Panc1 (cell line): ENCODE measurements around the gene ALG5. TPM values are rescaled to one million over a fixed set of nuclear protein-coding genes. Genes with fewer than 3 reads are reported as not detected.

ENCODE experiments used
- ATAC-seq: fragments of 200-7000 bp; cut with Tn5 transposase; 2 replicates; pipeline ENCODE4 v1.9.1; 2020; ENCODE audit warnings: mild to moderate bottlenecking, moderate library complexity
- BruUV-seq: library from RNA; stranded (reverse); fragments of 400-500 nt; replicated peaks from 2 replicates; lab custom pipeline; 2021; lab: Mats Ljungman, UMichigan
- CTCF ChIA-PET: fragments of 300-600 bp; sonication (Branson Sonifier 250); formaldehyde crosslinking; loops from one replicate; lab custom pipeline; 2022; ENCODE audit warnings: antibody characterized with exemption; lab: Charles Lee
- POLR2A ChIA-PET: fragments of 300-600 bp; sonication (Branson Sonifier 250); formaldehyde crosslinking; loops from one replicate; lab custom pipeline; 2022; ENCODE audit warnings: antibody characterized with exemption; lab: Charles Lee
- DNase-seq: peaks from one replicate; pipeline ENCODE4 v3.0.0-alpha.2; 2010; ENCODE audit warnings: low read depth, low spot score
- H3K27ac ChIP-seq: 2 replicates; pipeline ENCODE4 v1.5.1; 2011; ENCODE audit warnings: mild to moderate bottlenecking, low read length, inconsistent platforms
- H3K27me3 ChIP-seq: fragments of 200-500 bp; sonication (Bioruptor generic); 2 replicates; pipeline ENCODE4 v1.6.0; 2014; ENCODE audit warnings: low read length, inconsistent platforms; ENCODE audit not compliant: control insufficient read depth, insufficient read depth
- H3K36me3 ChIP-seq: fragments of 200-500 bp; sonication (Bioruptor generic); 2 replicates; pipeline ENCODE4 v1.5.1; 2014; ENCODE audit warnings: inconsistent platforms, mild to moderate bottlenecking, low read length, moderate library complexity; ENCODE audit not compliant: control insufficient read depth, insufficient read depth
- H3K4me1 ChIP-seq: 2 replicates; pipeline ENCODE4 v1.5.1; 2011; ENCODE audit warnings: inconsistent platforms, mild to moderate bottlenecking, low read length, moderate library complexity; ENCODE audit not compliant: control insufficient read depth, insufficient read depth
- H3K4me3 ChIP-seq, 2 experiments: 2 replicates each; pipeline ENCODE4 v1.5.1; 2011 to 2012; ENCODE audit warnings: low read depth in 2 of 2, low read length in 2 of 2, mild to moderate bottlenecking in 2 of 2, inconsistent platforms in 1 of 2, moderate library complexity in 1 of 2
- H3K9me3 ChIP-seq: fragments of 200-500 bp; sonication (Bioruptor generic); 2 replicates; pipeline ENCODE4 v1.5.1; 2014; ENCODE audit warnings: low read depth, mild to moderate bottlenecking, inconsistent platforms, low read length, moderate library complexity; ENCODE audit not compliant: control insufficient read depth, insufficient read depth
- POLR2AphosphoS5 ChIP-seq: IDR thresholded peaks from 2 replicates; pipeline ENCODE4 v1.6.1; 2012; ENCODE audit warnings: mild to moderate bottlenecking, low read depth, low read length, moderate library complexity
- SIN3A ChIP-seq: IDR thresholded peaks from 2 replicates; pipeline ENCODE4 v1.6.1; 2012; ENCODE audit warnings: low read depth, mild to moderate bottlenecking, low read length, moderate library complexity, borderline replicate concordance; ENCODE audit not compliant: insufficient read depth
- TCF7L2 ChIP-seq: IDR thresholded peaks from 2 replicates; pipeline ENCODE4 v1.6.1; 2011; ENCODE audit warnings: mild to moderate bottlenecking, low read depth, low read length, inconsistent platforms
- in situ Hi-C: cut with HindIII; loops from 2 replicates; pipeline ENCODE4 v1.10.0; 2016; ENCODE audit warnings: low sequenced_read_pairs, low pct_unique_long_range_greater_than_20kb
- intact Hi-C: fragments of 100-400 bp; cut with micrococcal nuclease; formaldehyde crosslinking; loops from one replicate; pipeline ENCODE4 v1.10.0; 2022; ENCODE audit not compliant: unreplicated experiment
- total RNA-seq: library from RNA; stranded (reverse); gene quantifications from one replicate; pipeline ENCODE4 v1.2.1, GENCODE V29; 2021; ENCODE audit not compliant: unreplicated experiment
- TF ChIP-seq, protein P1 (sequence below), 2 experiments: IDR thresholded peaks; 2 replicates each; pipeline ENCODE4 v1.6.1; 2011 to 2012; ENCODE audit warnings: low read depth in 2 of 2, control low read depth in 1 of 2, low read length in 1 of 2, mild to moderate bottlenecking in 1 of 2, moderate library complexity in 1 of 2; ENCODE audit not compliant: insufficient read depth in 1 of 2
- TF ChIP-seq, protein P2 (sequence below): fragments of 450-650 bp; IDR thresholded peaks from 2 replicates; pipeline ENCODE4 v1.5.1; 2017; ENCODE audit warnings: mild to moderate bottlenecking

ALG5 gene
- total RNA-seq, 1 experiment from 2014 or later, result 19.3 TPM

DNA sequence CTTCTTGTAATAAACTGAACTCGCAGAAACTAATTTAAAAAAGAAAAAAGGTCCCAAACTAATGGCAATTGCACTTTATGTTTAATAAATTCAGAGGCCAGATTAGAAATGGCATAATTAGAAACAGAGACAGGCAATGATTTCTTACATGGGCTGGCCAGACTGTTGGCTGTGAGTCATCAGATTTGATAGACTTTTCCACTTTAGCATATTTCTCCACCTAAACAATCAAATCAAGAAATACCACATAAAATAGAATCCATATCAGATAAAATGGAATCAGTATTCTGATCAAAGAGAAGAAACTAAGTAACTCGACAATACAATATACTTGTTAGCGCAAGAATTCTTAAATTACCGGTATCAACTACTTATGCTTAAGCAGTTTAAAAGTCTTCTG, 30.5 kb upstream of the ALG5 start:
- Histone ChIP-seq H3K27ac (no peak overlapping the region), H3K4me1 (no peaks in the 10 kb centered on the region), H3K27me3 (no peaks in the 10 kb centered on the region), H3K36me3 (peaks cover 48% of the 10 kb centered on the region), H3K4me3 (no peak overlapping the region), H3K9me3 (no peaks in the 10 kb centered on the region)
- BruUV-seq, result no TSS peak
- CTCF ChIA-PET, result no interaction called here
- ATAC-seq, result no peak
- intact Hi-C loops (no loop called here), in situ Hi-C loops (no loop called here)
- POLR2A ChIA-PET, result no interaction called here
- no peak for DNase-seq
- TF ChIP-seq, protein P1, sequence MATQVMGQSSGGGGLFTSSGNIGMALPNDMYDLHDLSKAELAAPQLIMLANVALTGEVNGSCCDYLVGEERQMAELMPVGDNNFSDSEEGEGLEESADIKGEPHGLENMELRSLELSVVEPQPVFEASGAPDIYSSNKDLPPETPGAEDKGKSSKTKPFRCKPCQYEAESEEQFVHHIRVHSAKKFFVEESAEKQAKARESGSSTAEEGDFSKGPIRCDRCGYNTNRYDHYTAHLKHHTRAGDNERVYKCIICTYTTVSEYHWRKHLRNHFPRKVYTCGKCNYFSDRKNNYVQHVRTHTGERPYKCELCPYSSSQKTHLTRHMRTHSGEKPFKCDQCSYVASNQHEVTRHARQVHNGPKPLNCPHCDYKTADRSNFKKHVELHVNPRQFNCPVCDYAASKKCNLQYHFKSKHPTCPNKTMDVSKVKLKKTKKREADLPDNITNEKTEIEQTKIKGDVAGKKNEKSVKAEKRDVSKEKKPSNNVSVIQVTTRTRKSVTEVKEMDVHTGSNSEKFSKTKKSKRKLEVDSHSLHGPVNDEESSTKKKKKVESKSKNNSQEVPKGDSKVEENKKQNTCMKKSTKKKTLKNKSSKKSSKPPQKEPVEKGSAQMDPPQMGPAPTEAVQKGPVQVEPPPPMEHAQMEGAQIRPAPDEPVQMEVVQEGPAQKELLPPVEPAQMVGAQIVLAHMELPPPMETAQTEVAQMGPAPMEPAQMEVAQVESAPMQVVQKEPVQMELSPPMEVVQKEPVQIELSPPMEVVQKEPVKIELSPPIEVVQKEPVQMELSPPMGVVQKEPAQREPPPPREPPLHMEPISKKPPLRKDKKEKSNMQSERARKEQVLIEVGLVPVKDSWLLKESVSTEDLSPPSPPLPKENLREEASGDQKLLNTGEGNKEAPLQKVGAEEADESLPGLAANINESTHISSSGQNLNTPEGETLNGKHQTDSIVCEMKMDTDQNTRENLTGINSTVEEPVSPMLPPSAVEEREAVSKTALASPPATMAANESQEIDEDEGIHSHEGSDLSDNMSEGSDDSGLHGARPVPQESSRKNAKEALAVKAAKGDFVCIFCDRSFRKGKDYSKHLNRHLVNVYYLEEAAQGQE (IDR thresholded peaks at IDR 0.05; ENCODE audit: insufficient read depth in 1 of 2, low read depth in 2 of 2, low read length in 1 of 2), result no peak
- TF ChIP-seq SIN3A (no peak), POLR2AphosphoS5 (no peak), TCF7L2 (no peak)
- TF ChIP-seq, protein P2, sequence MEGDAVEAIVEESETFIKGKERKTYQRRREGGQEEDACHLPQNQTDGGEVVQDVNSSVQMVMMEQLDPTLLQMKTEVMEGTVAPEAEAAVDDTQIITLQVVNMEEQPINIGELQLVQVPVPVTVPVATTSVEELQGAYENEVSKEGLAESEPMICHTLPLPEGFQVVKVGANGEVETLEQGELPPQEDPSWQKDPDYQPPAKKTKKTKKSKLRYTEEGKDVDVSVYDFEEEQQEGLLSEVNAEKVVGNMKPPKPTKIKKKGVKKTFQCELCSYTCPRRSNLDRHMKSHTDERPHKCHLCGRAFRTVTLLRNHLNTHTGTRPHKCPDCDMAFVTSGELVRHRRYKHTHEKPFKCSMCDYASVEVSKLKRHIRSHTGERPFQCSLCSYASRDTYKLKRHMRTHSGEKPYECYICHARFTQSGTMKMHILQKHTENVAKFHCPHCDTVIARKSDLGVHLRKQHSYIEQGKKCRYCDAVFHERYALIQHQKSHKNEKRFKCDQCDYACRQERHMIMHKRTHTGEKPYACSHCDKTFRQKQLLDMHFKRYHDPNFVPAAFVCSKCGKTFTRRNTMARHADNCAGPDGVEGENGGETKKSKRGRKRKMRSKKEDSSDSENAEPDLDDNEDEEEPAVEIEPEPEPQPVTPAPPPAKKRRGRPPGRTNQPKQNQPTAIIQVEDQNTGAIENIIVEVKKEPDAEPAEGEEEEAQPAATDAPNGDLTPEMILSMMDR, result no peak

DNA sequence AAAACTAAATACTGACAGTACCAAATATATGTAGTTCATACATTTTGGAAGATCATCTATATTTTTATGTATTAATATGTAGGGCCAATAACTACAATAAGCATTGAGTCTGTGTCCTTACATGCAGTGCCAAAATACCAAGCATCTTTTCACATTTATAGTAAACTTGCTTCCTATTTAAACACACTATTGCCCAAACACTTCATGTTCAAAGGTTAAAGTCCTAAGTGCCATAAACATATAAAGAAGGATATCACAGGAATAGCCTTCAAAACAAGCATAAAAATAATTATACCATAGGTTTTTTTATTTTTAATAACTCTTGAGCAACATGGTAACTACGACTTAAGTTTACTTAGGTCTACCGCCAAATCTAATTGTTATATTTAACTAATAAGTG, 28.5 kb upstream of the ALG5 start:
- no peak overlapping the region for H3K27ac ChIP-seq
- peaks cover 59% of the 10 kb centered on the region for H3K36me3 ChIP-seq
- H3K27me3 ChIP-seq, result no peaks in the 10 kb centered on the region
- H3K9me3 ChIP-seq, result no peaks in the 10 kb centered on the region
- BruUV-seq, result no TSS peak
- intact Hi-C loops, result no loop called here
- ATAC-seq (no peak), DNase-seq (no peak)
- H3K4me1 ChIP-seq, result no peaks in the 10 kb centered on the region
- H3K4me3 ChIP-seq, result no peak overlapping the region
- TF ChIP-seq, protein P2, result no peak
- POLR2A ChIA-PET, result no interaction called here
- CTCF ChIA-PET, result no interaction called here
- in situ Hi-C loops, result no loop called here

- CTCF ChIA-PET, result no interaction called here
- Histone ChIP-seq H3K27ac (no peak overlapping the region), H3K4me3 (no peak overlapping the region), H3K27me3 (no peaks in the 10 kb centered on the region), H3K36me3 (peaks cover 65% of the 10 kb centered on the region), H3K9me3 (no peaks in the 10 kb centered on the region), H3K4me1 (no peaks in the 10 kb centered on the region)
- no TSS peak for BruUV-seq
- intact Hi-C loops (no loop called here), in situ Hi-C loops (no loop called here)
- no peak for TF ChIP-seq POLR2AphosphoS5
- no peak for TF ChIP-seq TCF7L2
- TF ChIP-seq, protein P2, result no peak
- TF ChIP-seq SIN3A, result no peak
- TF ChIP-seq, protein P1 (IDR thresholded peaks at IDR 0.05; ENCODE audit: insufficient read depth in 1 of 2, low read depth in 2 of 2, low read length in 1 of 2), result no peak
- ATAC-seq, result no peak
- no peak for DNase-seq
- POLR2A ChIA-PET, result no interaction called here
These were observed 27.6 kb upstream of the ALG5 start for GRCh38 chr13:37026771-37027170.
